H1 (cell line): ENCODE measurements around the gene LMAN2. TPM values are rescaled to one million over a fixed set of nuclear protein-coding genes. Genes with fewer than 3 reads are reported as not detected.

Experiments used
- CTCF ChIA-PET: fragments of 300-600 bp; sonication (Branson Sonifier 250); formaldehyde crosslinking; loops from one replicate; lab custom pipeline; 2021; ENCODE audit not compliant: partially characterized antibody; lab: Charles Lee
- POLR2A ChIA-PET: fragments of 300-600 bp; sonication (Branson Sonifier 250); formaldehyde crosslinking; loops from one replicate; lab custom pipeline; 2021; ENCODE audit warnings: inconsistent platforms; ENCODE audit not compliant: partially characterized antibody; lab: Charles Lee
- DNase-seq, 2 experiments: peaks; one replicate each; pipeline versions ENCODE4 v3.0.0 to v3.0.0-alpha.2; 2010 to 2022; ENCODE audit warnings: low spot score in 2 of 2, low read depth in 1 of 2, mixed read lengths in 1 of 2
- FAIRE-seq: peaks from 2 replicates; lab custom pipeline; 2011; peaks lifted over from hg19 to GRCh38; lab: Jason Lieb, UNC
- H2AFZ ChIP-seq: 2 replicates; pipeline ENCODE4 v1.8.1; 2012; ENCODE audit warnings: low read length, inconsistent platforms
- H2AK5ac ChIP-seq: 2 replicates; pipeline ENCODE4 v1.6.1; 2013; ENCODE audit warnings: low read depth, low read length
- H2BK120ac ChIP-seq: replicated peaks from 2 replicates; pipeline ENCODE3; 2013; ENCODE audit warnings: low read depth, low read length, inconsistent platforms
- H2BK12ac ChIP-seq: 2 replicates; pipeline ENCODE4 v1.6.1; 2013; ENCODE audit warnings: low read depth, low read length
- H2BK15ac ChIP-seq: 2 replicates; pipeline ENCODE4 v1.6.1; 2013; ENCODE audit warnings: low read length
- H2BK20ac ChIP-seq: 2 replicates; pipeline ENCODE4 v1.6.1; 2013; ENCODE audit warnings: low read length
- H2BK5ac ChIP-seq: 2 replicates; pipeline ENCODE4 v1.6.1; 2013; ENCODE audit warnings: low read depth, low read length
- H3K14ac ChIP-seq: 2 replicates; pipeline ENCODE4 v1.6.1; 2013; ENCODE audit warnings: inconsistent platforms; ENCODE audit not compliant: insufficient read length
- H3K18ac ChIP-seq: 2 replicates; pipeline ENCODE4 v1.6.1; 2013; ENCODE audit warnings: low read length; ENCODE audit errors: extremely low read depth
- H3K23ac ChIP-seq: 2 replicates; pipeline ENCODE4 v1.6.1; 2013; ENCODE audit warnings: inconsistent platforms; ENCODE audit not compliant: insufficient read length
- H3K23me2 ChIP-seq: 2 replicates; pipeline ENCODE4 v1.6.1; 2013; ENCODE audit warnings: low read depth, low read length
- H3K27ac ChIP-seq: 2 replicates; pipeline ENCODE4 v1.6.1; 2011; ENCODE audit warnings: low read depth, low read length, inconsistent platforms
- H3K27me3 ChIP-seq, 4 experiments: replicated peaks in 1 of 4; 1 replicate in 1 of 4; 2 replicates in 3 of 4; pipeline versions ENCODE4 v1.6.1 to v1.8.1; 2011 to 2013; ENCODE audit warnings: low read length in 3 of 4, mild to moderate bottlenecking in 3 of 4, inconsistent platforms in 2 of 4, mixed read lengths in 2 of 4, moderate library complexity in 1 of 4; ENCODE audit not compliant: control insufficient read depth in 3 of 4, insufficient read depth in 3 of 4; ENCODE audit errors: extremely low read depth in 1 of 4
- H3K36me3 ChIP-seq, 4 experiments: 2 replicates each; pipeline versions ENCODE4 v1.6.1 to v1.8.1; 2011 to 2013; ENCODE audit warnings: mild to moderate bottlenecking in 4 of 4, low read length in 3 of 4, moderate library complexity in 2 of 4, control low read depth in 1 of 4, inconsistent platforms in 1 of 4; ENCODE audit not compliant: insufficient read depth in 4 of 4, control insufficient read depth in 2 of 4
- H3K4ac ChIP-seq: replicated peaks from 2 replicates; pipeline ENCODE3; 2013; ENCODE audit warnings: low read length, low read depth, mixed read lengths, inconsistent platforms; ENCODE audit not compliant: insufficient read length
- H3K4me1 ChIP-seq, 4 experiments: replicated peaks in 1 of 4; 1 replicate in 1 of 4; 2 replicates in 3 of 4; pipeline versions ENCODE4 v1.6.1 to v1.8.1; 2011 to 2013; ENCODE audit warnings: low read length in 3 of 4, inconsistent platforms in 2 of 4, mixed read lengths in 1 of 4; ENCODE audit not compliant: insufficient read depth in 4 of 4, control insufficient read depth in 3 of 4
- H3K4me2 ChIP-seq, 2 experiments: 2 replicates each; pipeline versions ENCODE4 v1.6.1 to v1.8.1; 2011 to 2013; ENCODE audit warnings: low read depth in 2 of 2, low read length in 2 of 2, control low read depth in 1 of 2, inconsistent platforms in 1 of 2, mild to moderate bottlenecking in 1 of 2; ENCODE audit not compliant: insufficient read depth in 1 of 2
- H3K4me3 ChIP-seq, 4 experiments: fragments of 200-600, 300-600 bp in 1 of 4; sonication (generic), shearing (Covaris generic), sonication (Bioruptor Twin) in 1 of 4; 2 replicates each; pipeline versions ENCODE4 v1.5.1 to v1.8.1; 2011 to 2016; ENCODE audit warnings: low read length in 4 of 4, low read depth in 3 of 4, control low read depth in 2 of 4, inconsistent platforms in 2 of 4, mild to moderate bottlenecking in 2 of 4, mixed read lengths in 1 of 4, moderate library complexity in 1 of 4; ENCODE audit not compliant: insufficient read depth in 2 of 4; ENCODE audit errors: extremely low read depth in 1 of 4
- H3K56ac ChIP-seq: replicated peaks from 2 replicates; pipeline ENCODE3; 2013; ENCODE audit warnings: low read depth, mild to moderate bottlenecking, mixed read lengths, low read length, inconsistent platforms; ENCODE audit not compliant: insufficient read length
- H3K79me1 ChIP-seq: 2 replicates; pipeline ENCODE4 v1.6.1; 2013; ENCODE audit warnings: low read depth, low read length, control low read depth
- H3K79me2 ChIP-seq, 2 experiments: 2 replicates each; pipeline versions ENCODE4 v1.6.1 to v1.8.1; 2012 to 2013; ENCODE audit warnings: low read length in 2 of 2, mild to moderate bottlenecking in 2 of 2, inconsistent platforms in 1 of 2; ENCODE audit not compliant: insufficient read depth in 2 of 2, control insufficient read depth in 1 of 2
- H3K9ac ChIP-seq, 4 experiments: replicated peaks in 1 of 4; 1 replicate in 1 of 4; 2 replicates in 3 of 4; pipeline versions ENCODE4 v1.6.1 to v1.8.1; 2011 to 2013; ENCODE audit warnings: low read depth in 3 of 4, low read length in 3 of 4, control low read depth in 2 of 4, mild to moderate bottlenecking in 2 of 4, moderate library complexity in 2 of 4, inconsistent platforms in 1 of 4; ENCODE audit errors: extremely low read depth in 1 of 4
- H3K9me3 ChIP-seq, 2 experiments: 2 replicates each; pipeline versions ENCODE4 v1.6.1 to v1.8.1; 2012 to 2013; ENCODE audit warnings: mild to moderate bottlenecking in 2 of 2, moderate library complexity in 2 of 2, control low read depth in 1 of 2, inconsistent platforms in 1 of 2, low read depth in 1 of 2, low read length in 1 of 2, mixed read lengths in 1 of 2; ENCODE audit not compliant: insufficient read depth in 2 of 2
- H4K20me1 ChIP-seq, 2 experiments: replicated peaks in 1 of 2; 2 replicates each; pipeline versions ENCODE3 to v1.8.1; 2011 to 2013; ENCODE audit warnings: inconsistent platforms in 2 of 2, low read length in 2 of 2, mild to moderate bottlenecking in 1 of 2; ENCODE audit not compliant: insufficient read depth in 2 of 2, control insufficient read depth in 1 of 2
- H4K5ac ChIP-seq: 2 replicates; pipeline ENCODE4 v1.6.1; 2013; ENCODE audit warnings: low read length, low read depth, mixed read lengths, inconsistent platforms; ENCODE audit not compliant: insufficient read length
- H4K8ac ChIP-seq: 2 replicates; pipeline ENCODE4 v1.8.0; 2013; ENCODE audit warnings: mild to moderate bottlenecking, moderate library complexity, low read length, inconsistent platforms; ENCODE audit not compliant: insufficient read depth; ENCODE audit errors: extremely low read depth
- H4K91ac ChIP-seq: replicated peaks from 2 replicates; pipeline ENCODE3; 2013; ENCODE audit warnings: low read length, mixed read lengths, inconsistent platforms; ENCODE audit not compliant: insufficient read length
- CTBP2 ChIP-seq: IDR thresholded peaks from 2 replicates; pipeline ENCODE4 v1.7.0; 2011; ENCODE audit warnings: borderline replicate concordance, mild to moderate bottlenecking, moderate library complexity, mixed read lengths, low read length; ENCODE audit not compliant: insufficient read depth, insufficient read length
- POLR2A ChIP-seq, 2 experiments: IDR thresholded peaks; 1 replicate in 1 of 2; 2 replicates in 1 of 2; pipeline ENCODE4 v1.6.1; 2011; ENCODE audit warnings: low read depth in 2 of 2, low read length in 2 of 2, mild to moderate bottlenecking in 2 of 2; ENCODE audit errors: control extremely low read depth in 1 of 2
- RFX5 ChIP-seq: IDR thresholded peaks from 2 replicates; pipeline ENCODE4 v1.6.1; 2011; ENCODE audit warnings: low read depth, low read length, improper control_type of control experiment, borderline replicate concordance
- SP2 ChIP-seq: IDR thresholded peaks from 2 replicates; pipeline ENCODE4 v1.6.1; 2012; ENCODE audit warnings: mild to moderate bottlenecking, low read length, inconsistent platforms
- TAF7 ChIP-seq: optimal IDR thresholded peaks from 2 replicates; pipeline ENCODE3; 2011; ENCODE audit warnings: low read depth, mild to moderate bottlenecking, inconsistent platforms, low read length, moderate library complexity, borderline replicate concordance
- WGBS, 2 experiments: shearing (Covaris generic) in 1 of 2; methylation state at CpG; one replicate each; pipeline versions ENCODE4 v1.1.6 to v1.1.7; 2013 to 2015; ENCODE audit warnings: low lambda C conversion rate in 2 of 2, mixed read lengths in 2 of 2, inconsistent platforms in 1 of 2, low coverage in 1 of 2, missing lambda C conversion rate in 1 of 2; ENCODE audit not compliant: insufficient replicate concordance in 2 of 2, insufficient coverage in 1 of 2, insufficient read length in 1 of 2; ENCODE audit errors: extremely low coverage in 1 of 2, missing lambda C conversion rate in 1 of 2; 5-methylcytosine and 5-hydroxymethylcytosine counted together
- polyA plus RNA-seq, 7 experiments: library from polyadenylated mRNA; depleted of rRNA in 3 of 7; stranded (reverse) in 5 of 7; unstranded in 2 of 7; fragments of >200 nt in 5 of 7; fragments of 200-250 nt in 2 of 7; gene quantifications; 1 replicate in 5 of 7; 2 replicates in 1 of 7; 4 replicates in 1 of 7; pipeline versions ENCODE4 v1.2.1 to v1.2.3, GENCODE V29; 2011 to 2013; ENCODE audit warnings: missing spikeins in 2 of 7, mixed read lengths in 2 of 7
- total RNA-seq: library from RNA; stranded (reverse); fragmentation: NEBNext Ultra II Directional; extraction: Animal tissue kit (Norgen Biotek cat#: 25700); gene quantifications from 2 replicates; pipeline ENCODE4 v1.2.1, GENCODE V29; 2021
- TF ChIP-seq, protein P1 (sequence below), 3 experiments: IDR thresholded peaks; 1 replicate in 2 of 3; 2 replicates in 1 of 3; pipeline versions ENCODE4 v1.5.1 to v1.6.1; 2011; ENCODE audit warnings: low read length in 3 of 3, mild to moderate bottlenecking in 3 of 3, inconsistent platforms in 2 of 3, low read depth in 1 of 3, moderate library complexity in 1 of 3; ENCODE audit not compliant: insufficient read depth in 1 of 3; ENCODE audit errors: control extremely low read depth in 1 of 3
- TF ChIP-seq, protein P2 (sequence below): IDR thresholded peaks from 2 replicates; pipeline ENCODE4 v1.6.1; 2012; ENCODE audit warnings: inconsistent platforms

LMAN2 gene
- total and polyA plus RNA-seq, 2 of the 8 experiments (the other 6 are each of a cell fraction or from before 2014, with no cell fraction given), result 116 to 225 TPM

DNA sequence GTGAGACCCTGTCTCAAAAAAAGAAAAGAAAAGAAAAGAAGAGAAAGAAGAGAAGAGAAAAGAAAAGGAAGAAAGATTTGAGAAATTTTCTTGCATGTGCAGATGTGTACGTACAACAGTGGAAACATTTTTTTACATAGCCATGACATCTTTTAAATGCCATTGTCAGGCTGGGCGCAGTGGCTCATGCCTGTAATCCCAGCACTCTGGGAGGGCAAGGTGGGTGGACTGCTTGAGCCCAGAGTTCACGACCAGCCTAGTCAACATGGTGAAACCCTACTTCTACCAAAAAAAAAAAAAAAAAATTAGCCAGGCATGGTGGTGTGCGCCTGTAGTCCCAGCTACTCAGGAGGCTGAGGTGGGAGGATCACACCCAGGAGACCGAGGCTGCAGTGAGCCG lies 6.6 kb downstream of the LMAN2 start:
- Histone ChIP-seq H2BK15ac (no peak overlapping the region), H3K9ac (no peak overlapping the region), H3K27ac (no peak overlapping the region), H2BK120ac (no peak overlapping the region), H3K9me3 (no peaks in the 10 kb centered on the region), H3K18ac (no peak overlapping the region), H2BK5ac (no peak overlapping the region), H2AK5ac (no peak overlapping the region), H3K4ac (no peak overlapping the region), H3K23ac (no peak overlapping the region), H3K4me2 (no peak overlapping the region), H2BK20ac (no peak overlapping the region), H4K8ac (no peak overlapping the region), H3K56ac (no peak overlapping the region), H4K91ac (no peak overlapping the region), H4K20me1 (peaks cover 0 to 7% of the 10 kb centered on the region in 2 experiments), H4K5ac (no peak overlapping the region), H3K79me2 (peaks cover 7 to 66% of the 10 kb centered on the region in 2 experiments), H3K4me3 (no peak overlapping the region), H3K14ac (no peak overlapping the region), H3K79me1 (peaks cover 8% of the 10 kb centered on the region), H2AFZ (no peak overlapping the region), H3K23me2 (no peaks in the 10 kb centered on the region), H3K36me3 (peaks cover 0 to 10% (median 4%) of the 10 kb centered on the region in 4 experiments; a peak in 4 of 8 replicates), H3K4me1 (peaks cover 0 to 5% (median 0%) of the 10 kb centered on the region in 4 experiments; a peak in 2 of 7 replicates), H2BK12ac (no peak overlapping the region), H3K27me3 (no peaks in the 10 kb centered on the region)
- ChIA-PET POLR2A (interaction anchor here (0.6 to 1.3 kb wide), 4 partner anchors 14 to 63 kb away, joined by 3 to 5 read pairs (median 4); partner anchors contain the start of gene MXD3), CTCF (interaction anchor here (1.4 to 1.8 kb wide), 4 partner anchors 9 to 35 kb away, joined by 3 to 8 read pairs (median 4); no protein-coding TSS in a partner anchor)
- DNase-seq, result no peak
- WGBS, 2 experiments, result 95% methylated on average over 6 of the region's 6 CpGs; no CpG with 5 or more reads in 1 of the 2 experiments
- no peak for TF ChIP-seq SP2
- no peak for TF ChIP-seq POLR2A (IDR thresholded peaks at IDR 0.05; ENCODE audit: control extremely low read depth in 1 of 2, low read depth in 2 of 2, low read length in 2 of 2)
- TF ChIP-seq TAF7, result no peak
- TF ChIP-seq, protein P1, sequence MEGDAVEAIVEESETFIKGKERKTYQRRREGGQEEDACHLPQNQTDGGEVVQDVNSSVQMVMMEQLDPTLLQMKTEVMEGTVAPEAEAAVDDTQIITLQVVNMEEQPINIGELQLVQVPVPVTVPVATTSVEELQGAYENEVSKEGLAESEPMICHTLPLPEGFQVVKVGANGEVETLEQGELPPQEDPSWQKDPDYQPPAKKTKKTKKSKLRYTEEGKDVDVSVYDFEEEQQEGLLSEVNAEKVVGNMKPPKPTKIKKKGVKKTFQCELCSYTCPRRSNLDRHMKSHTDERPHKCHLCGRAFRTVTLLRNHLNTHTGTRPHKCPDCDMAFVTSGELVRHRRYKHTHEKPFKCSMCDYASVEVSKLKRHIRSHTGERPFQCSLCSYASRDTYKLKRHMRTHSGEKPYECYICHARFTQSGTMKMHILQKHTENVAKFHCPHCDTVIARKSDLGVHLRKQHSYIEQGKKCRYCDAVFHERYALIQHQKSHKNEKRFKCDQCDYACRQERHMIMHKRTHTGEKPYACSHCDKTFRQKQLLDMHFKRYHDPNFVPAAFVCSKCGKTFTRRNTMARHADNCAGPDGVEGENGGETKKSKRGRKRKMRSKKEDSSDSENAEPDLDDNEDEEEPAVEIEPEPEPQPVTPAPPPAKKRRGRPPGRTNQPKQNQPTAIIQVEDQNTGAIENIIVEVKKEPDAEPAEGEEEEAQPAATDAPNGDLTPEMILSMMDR (IDR thresholded peaks at IDR 0.05; ENCODE audit: control extremely low read depth in 1 of 3, insufficient read depth in 1 of 3, low read depth in 1 of 3, low read length in 3 of 3), result no peak
- TF ChIP-seq CTBP2, result no peak
- TF ChIP-seq, protein P2, sequence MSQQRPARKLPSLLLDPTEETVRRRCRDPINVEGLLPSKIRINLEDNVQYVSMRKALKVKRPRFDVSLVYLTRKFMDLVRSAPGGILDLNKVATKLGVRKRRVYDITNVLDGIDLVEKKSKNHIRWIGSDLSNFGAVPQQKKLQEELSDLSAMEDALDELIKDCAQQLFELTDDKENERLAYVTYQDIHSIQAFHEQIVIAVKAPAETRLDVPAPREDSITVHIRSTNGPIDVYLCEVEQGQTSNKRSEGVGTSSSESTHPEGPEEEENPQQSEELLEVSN, result no peak
- no peak for TF ChIP-seq RFX5
- no peak for FAIRE-seq
